CD4-positive, alpha-beta T cell treated with Interleukin-21 for 1 hour (primary cell): ENCODE results near the gene FLG2.
"Not testable (repeated sequence)": the region's sequence is repeated elsewhere in the genome, so short reads cannot be mapped to it uniquely, and the experiment has no call there.

ENCODE experiments used
- DNase-seq: peaks from one replicate; pipeline ENCODE4 v3.0.0-alpha.2; 2020

Gene FLG2

DNA sequence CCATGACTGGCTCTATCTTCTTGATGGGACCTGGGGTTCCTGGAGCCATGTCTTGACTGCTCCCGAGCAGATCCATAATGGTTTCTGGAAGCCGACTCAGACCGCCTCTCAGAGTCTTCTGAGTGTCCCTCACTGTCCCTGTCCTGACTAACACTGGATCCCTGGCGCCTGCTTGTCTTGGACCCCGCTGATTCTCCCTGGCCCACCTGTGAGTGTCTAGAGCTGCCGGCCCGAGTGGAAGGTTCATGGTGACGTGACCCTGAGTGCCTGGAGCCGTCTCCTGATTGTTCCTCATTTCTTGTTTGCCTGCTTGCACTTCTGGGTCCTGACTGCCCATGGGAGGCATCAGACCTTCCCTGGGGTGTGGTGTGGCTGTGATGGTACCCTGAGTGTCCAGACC is 49.9 kb downstream of the FLG2 start:
- DNase-seq: no peak

- not testable (repeated sequence) for DNase-seq
Measured at GRCh38 chr1:152309320-152309901, 50.4 kb downstream of the FLG2 start.

DNA sequence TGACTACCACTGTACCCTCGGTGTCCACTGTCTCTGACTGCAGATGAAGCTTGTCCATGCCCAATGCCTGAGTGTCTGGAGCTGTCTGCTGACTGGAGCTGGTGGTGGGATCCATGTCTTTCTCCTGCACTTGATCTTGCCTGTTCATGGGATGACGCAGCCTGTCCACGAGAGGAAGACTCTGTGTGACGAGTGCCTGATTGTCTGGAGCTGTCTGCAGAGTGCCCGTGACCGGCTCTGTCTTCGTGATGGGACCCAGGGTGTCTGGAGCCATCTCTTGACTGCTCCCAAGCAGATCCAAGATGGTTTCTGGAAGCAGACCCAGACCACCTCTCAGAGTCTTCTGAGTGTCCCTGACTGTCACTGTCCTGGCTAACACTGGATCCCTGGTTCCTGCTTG is 51.0 kb downstream of the FLG2 start:
- not testable (repeated sequence) for DNase-seq

DNA sequence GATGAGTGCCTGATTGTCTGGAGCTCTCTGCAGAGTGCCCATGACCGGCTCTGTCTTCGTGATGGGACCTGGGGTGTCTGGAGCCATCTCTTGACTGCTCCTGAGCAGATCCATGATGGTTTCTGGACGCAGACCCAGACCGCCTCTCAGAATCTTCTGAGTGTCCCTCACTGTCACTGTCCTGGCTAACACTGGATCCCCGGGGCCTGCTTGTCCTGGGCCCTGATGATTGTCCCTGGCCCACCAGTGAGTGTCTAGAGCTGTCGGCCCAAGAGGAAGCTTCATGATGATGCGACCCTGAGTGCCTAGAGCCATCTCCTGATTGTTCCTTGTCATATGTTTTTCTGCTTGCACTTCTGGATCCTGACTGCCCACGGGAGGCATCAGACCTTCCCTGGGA is 51.8 kb downstream of the FLG2 start:
- not testable (repeated sequence) for DNase-seq

DNA sequence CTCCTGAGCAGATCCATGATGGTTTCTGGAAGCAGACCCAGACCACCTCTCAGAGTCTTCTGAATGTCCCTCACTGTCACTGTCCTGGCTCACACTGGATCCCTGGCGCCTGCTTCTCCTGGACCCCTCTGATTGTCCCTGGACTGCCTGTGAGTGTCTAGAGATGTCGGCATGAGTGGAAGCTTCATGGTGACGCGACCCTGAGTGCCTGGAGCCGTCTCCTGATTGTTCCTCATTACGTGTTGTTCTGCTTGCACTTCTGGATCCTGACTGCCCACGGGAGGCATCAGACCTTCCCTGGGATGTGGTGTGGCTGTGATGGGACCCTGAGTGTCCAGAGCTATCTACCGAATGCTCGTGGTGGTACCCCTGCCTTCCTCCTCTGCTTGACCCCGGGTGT is 53.7 kb downstream of the FLG2 start:
- DNase-seq: not testable (repeated sequence)

DNA sequence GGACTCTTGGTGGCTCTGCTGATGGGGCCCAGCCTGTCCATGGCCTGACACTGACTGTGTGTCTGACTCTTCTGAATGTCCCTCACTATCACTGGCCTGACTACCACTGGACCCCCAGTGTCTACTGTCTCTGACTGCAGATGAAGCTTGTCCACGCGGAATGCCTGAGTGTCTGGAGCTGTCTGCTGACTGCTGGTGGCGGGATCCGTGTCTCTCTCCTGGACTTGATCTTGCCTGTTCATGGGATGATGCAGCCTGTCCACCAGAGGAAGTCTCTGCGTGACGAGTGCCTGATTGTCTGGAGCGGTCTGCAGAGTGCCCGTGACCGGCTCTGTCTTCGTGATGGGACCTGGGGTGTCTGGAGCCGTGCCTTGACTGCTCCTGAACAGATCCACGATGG is 55.0 kb downstream of the FLG2 start:
- DNase-seq: not testable (repeated sequence)

DNA sequence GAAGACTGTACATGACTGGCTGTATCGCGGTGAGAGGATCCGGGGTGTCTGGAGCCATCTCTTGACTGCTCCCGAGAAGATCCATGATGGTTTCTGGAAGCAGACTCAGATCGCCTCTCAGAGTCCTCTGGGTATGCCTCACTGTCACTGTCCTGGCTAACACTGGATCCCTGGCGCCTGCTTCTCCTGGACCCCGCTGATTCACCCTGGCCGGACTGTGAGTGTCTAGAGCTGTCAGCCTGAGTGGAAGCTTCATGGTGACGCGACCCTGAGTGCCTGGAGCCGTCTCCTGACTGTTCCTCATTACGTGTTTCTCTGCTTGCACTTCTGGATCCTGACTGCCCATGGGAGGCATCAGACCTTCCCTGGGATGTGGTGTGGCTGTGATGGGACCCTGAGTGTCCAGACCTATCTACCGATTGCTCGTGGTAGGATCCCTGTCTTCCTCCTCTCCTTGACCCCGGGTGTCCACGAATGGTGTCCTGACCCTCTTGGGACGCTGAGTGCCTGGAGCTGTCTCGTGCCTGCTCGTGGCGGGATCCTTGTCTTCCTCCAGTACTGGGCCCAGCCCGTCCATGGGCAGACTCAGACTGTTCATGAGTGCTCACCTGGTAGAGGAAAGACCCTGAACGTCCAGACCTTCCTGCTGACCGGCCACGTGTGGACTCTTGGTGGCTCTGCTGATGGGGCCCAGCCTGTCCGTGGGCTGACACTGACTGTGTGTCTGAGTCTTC is 56.5 kb downstream of the FLG2 start:
- not testable (repeated sequence) for DNase-seq
